K562 (cell line): ENCODE data around the gene TTC39B. TPM values are rescaled to one million over a fixed set of nuclear protein-coding genes. Genes with fewer than 3 reads are reported as not detected.
"Not testable (repeated sequence)": the region's sequence is repeated elsewhere in the genome, so short reads cannot be mapped to it uniquely, and the experiment has no call there.

Experiments
- ATAC-seq: fragments of 200-7000 bp; cut with Tn5 transposase; 3 replicates; pipeline ENCODE4 v1.9.1; 2020; ENCODE audit warnings: moderate library complexity
- BruUV-seq: library from RNA; stranded (reverse); fragments of 400-500 nt; replicated peaks from 2 replicates; lab custom pipeline; 2021; lab: Mats Ljungman, UMichigan
- CTCF ChIA-PET: fragments of 300-600 bp; formaldehyde crosslinking; extraction: SDS; loops from one replicate; lab custom pipeline; 2021; ENCODE audit warnings: low intra/inter-chr PET ratio; lab: Yijun Ruan, JAX
- POLR2A ChIA-PET: fragments of 300-600, 350-650 bp; sonication (Branson Sonifier 250); formaldehyde crosslinking; extraction: SDS; loops from one replicate; lab custom pipeline; 2021; ENCODE audit warnings: antibody characterized with exemption, inconsistent platforms; lab: Yijun Ruan, JAX
- DNase-seq, 4 experiments: peaks; one replicate each; pipeline versions ENCODE4 v3.0.0 to v3.0.0-alpha.2; 2011 to 2018; ENCODE audit warnings: low spot score in 3 of 4, mixed read lengths in 3 of 4; ENCODE audit errors: extremely low read depth in 1 of 4
- FAIRE-seq: peaks from 2 replicates; lab custom pipeline; 2011; peaks lifted over from hg19 to GRCh38; lab: Jason Lieb, UNC
- H2AFZ ChIP-seq: 2 replicates; pipeline ENCODE4 v1.6.0; 2011; ENCODE audit warnings: low read depth, low read length, control low read depth, inconsistent platforms
- H3K27ac ChIP-seq: fragments of 200-600 bp; 3 replicates; pipeline ENCODE4 v1.8.0; 2011; ENCODE audit warnings: low read depth, mild to moderate bottlenecking, control low read depth, inconsistent platforms, low read length, moderate library complexity, mixed read lengths; ENCODE audit errors: extremely low read depth
- H3K27me3 ChIP-seq, 2 experiments: fragments of 300-600 bp in 1 of 2; 2 replicates in 1 of 2; 3 replicates in 1 of 2; pipeline versions ENCODE4 v1.6.0 to v1.8.0; 2011; ENCODE audit warnings: inconsistent platforms in 2 of 2, low read length in 2 of 2, mild to moderate bottlenecking in 1 of 2, mixed read lengths in 1 of 2, moderate library complexity in 1 of 2; ENCODE audit not compliant: control insufficient read depth in 2 of 2, insufficient read depth in 2 of 2
- H3K36me3 ChIP-seq: fragments of 300-600 bp; 3 replicates; pipeline ENCODE4 v1.8.0; 2011; ENCODE audit warnings: mild to moderate bottlenecking, low read length, inconsistent platforms; ENCODE audit not compliant: control insufficient read depth, insufficient read depth
- H3K4me1 ChIP-seq, 2 experiments: fragments of 200-600 bp in 1 of 2; replicated peaks in 1 of 2; 2 replicates in 1 of 2; 3 replicates in 1 of 2; pipeline versions ENCODE4 v1.5.1 to v1.8.0; 2011; ENCODE audit warnings: inconsistent platforms in 2 of 2, low read length in 2 of 2, mild to moderate bottlenecking in 1 of 2, mixed read lengths in 1 of 2, moderate library complexity in 1 of 2; ENCODE audit not compliant: control insufficient read depth in 2 of 2, insufficient read depth in 2 of 2
- H3K4me2 ChIP-seq: 2 replicates; pipeline ENCODE4 v1.6.1; 2011; ENCODE audit warnings: low read length, control low read depth, inconsistent platforms, mixed read lengths; ENCODE audit not compliant: insufficient read depth
- H3K4me3 ChIP-seq: fragments of 200-600 bp; sonication (generic), shearing (Covaris generic); 2 replicates; pipeline ENCODE4 v1.5.1; 2016; ENCODE audit warnings: control low read depth, inconsistent platforms
- H3K79me2 ChIP-seq: fragments of 200-600 bp; 3 replicates; pipeline ENCODE4 v1.8.0; 2011; ENCODE audit warnings: low read length, inconsistent platforms; ENCODE audit not compliant: control insufficient read depth, insufficient read depth
- H3K9ac ChIP-seq, 2 experiments: 2 replicates each; pipeline versions ENCODE4 v1.6.0 to v1.6.1; 2011; ENCODE audit warnings: low read depth in 2 of 2, low read length in 2 of 2, control low read depth in 1 of 2, inconsistent platforms in 1 of 2, mild to moderate bottlenecking in 1 of 2, mixed read lengths in 1 of 2; ENCODE audit not compliant: insufficient read depth in 1 of 2
- H3K9me1 ChIP-seq: one replicate; pipeline ENCODE4 v1.6.0; 2011; ENCODE audit warnings: inconsistent platforms, mild to moderate bottlenecking, low read length, moderate library complexity; ENCODE audit not compliant: control insufficient read depth, insufficient read depth
- H3K9me3 ChIP-seq: replicated peaks from 2 replicates; pipeline ENCODE4 v1.5.1; 2011; ENCODE audit warnings: low read depth, low read length, inconsistent platforms; ENCODE audit not compliant: control insufficient read depth, insufficient read depth
- H4K20me1 ChIP-seq: replicated peaks from 2 replicates; pipeline ENCODE4 v1.6.1; 2011; ENCODE audit warnings: low read length, inconsistent platforms, mixed read lengths; ENCODE audit not compliant: control insufficient read depth, insufficient read depth
- CEBPB ChIP-seq: fragments of 450-650 bp; IDR thresholded peaks from 2 replicates; pipeline ENCODE4 v1.6.1; 2016; ENCODE audit warnings: missing genetic modification characterization, missing compliant biosample characterization
- CEBPG ChIP-seq, 3 experiments: fragments of 200-800 bp in 1 of 3; sonication (Bioruptor generic) in 1 of 3; sonication (generic) in 1 of 3; formaldehyde crosslinking in 1 of 3; IDR thresholded peaks in 2 of 3; conservative IDR thresholded peaks in 1 of 3; 2 replicates each; pipeline versions ENCODE4 v1.6.1 to v1.8.0; 2016 to 2022; ENCODE audit warnings: missing compliant biosample characterization in 2 of 3, missing genetic modification characterization in 2 of 3, mild to moderate bottlenecking in 1 of 3, missing genetic modification reagents in 1 of 3
- DPF2 ChIP-seq: fragments of 450-650 bp; IDR thresholded peaks from 2 replicates; pipeline ENCODE4 v1.6.1; 2016
- KAT8 ChIP-seq: fragments of 450-650 bp; IDR thresholded peaks from 2 replicates; pipeline ENCODE4 v1.6.1; 2016; ENCODE audit warnings: low read depth, mild to moderate bottlenecking
- ZFX ChIP-seq: sonication (generic); formaldehyde crosslinking; IDR thresholded peaks from 2 replicates; pipeline ENCODE4 v1.8.0; 2022; ENCODE audit warnings: mild to moderate bottlenecking, missing genetic modification reagents, moderate library complexity
- WGBS: fragments of 100-300 bp; shearing (Covaris generic); methylation state at CpG from one replicate; pipeline ENCODE4 v1.1.6; 2016; ENCODE audit warnings: low coverage, mixed read lengths; ENCODE audit not compliant: insufficient coverage; ENCODE audit errors: missing lambda C conversion rate; 5-methylcytosine and 5-hydroxymethylcytosine counted together
- in situ Hi-C: fragments of 300-500 bp; cut with MboI; formaldehyde crosslinking; loops from 4 replicates; pipeline ENCODE4 v1.15.0; 2018; ENCODE audit warnings: inconsistent platforms, mixed read lengths
- intact Hi-C: fragments of 100-400 bp; cut with micrococcal nuclease; formaldehyde crosslinking; loops from 2 replicates; pipeline ENCODE4 v1.14.2; 2022
- polyA plus RNA-seq, 8 experiments: library from polyadenylated mRNA; depleted of rRNA in 4 of 8; stranded (reverse) in 5 of 8; unstranded in 3 of 8; fragments of >200 nt; fragmentation: Nextera tagmentation in 2 of 8; fragmentation: Illumina TruSeq in 1 of 8; extraction: Ambion mirVana in 2 of 8; extraction: Trizol in 1 of 8; gene quantifications; 2 replicates each; pipeline versions ENCODE4 v1.2.1 to v1.2.3, GENCODE V29; 2011 to 2014; ENCODE audit warnings: inconsistent platforms in 1 of 8, missing spikeins in 1 of 8
- total RNA-seq, 7 experiments: library from RNA; depleted of rRNA in 6 of 7; stranded (reverse); fragments of >200 nt in 6 of 7; fragmentation: Illumina TruSeq in 2 of 7; extraction: Trizol in 2 of 7; gene quantifications; 2 replicates each; pipeline versions ENCODE4 v1.2.1 to v1.2.3, GENCODE V29; 2011 to 2021; ENCODE audit warnings: low replicate concordance in 1 of 7
- TF ChIP-seq, protein P1 (sequence below), 2 experiments: fragments of 250-450 bp in 1 of 2; fragments of 450-650 bp in 1 of 2; sonication (Bioruptor Pico) in 1 of 2; IDR thresholded peaks; 2 replicates each; pipeline versions ENCODE4 v1.6.1 to v1.8.0; 2016 to 2021; ENCODE audit warnings: mild to moderate bottlenecking in 2 of 2, moderate library complexity in 2 of 2, missing compliant biosample characterization in 1 of 2, missing genetic modification characterization in 1 of 2

The TTC39B gene
- total and polyA plus RNA-seq, 9 of the 15 experiments (the other 6 are each of a cell fraction or from before 2014, with no cell fraction given), result 0.32 to 1.2 (median 0.95) TPM

GRCh38 chr9:15329539-15330109 lies 22.6 kb upstream of the TTC39B start (continued):
- TF ChIP-seq, protein P1, sequence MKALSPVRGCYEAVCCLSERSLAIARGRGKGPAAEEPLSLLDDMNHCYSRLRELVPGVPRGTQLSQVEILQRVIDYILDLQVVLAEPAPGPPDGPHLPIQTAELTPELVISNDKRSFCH (CRISPR knock-in tag; IDR thresholded peaks at IDR 0.05), result no peak
- TF ChIP-seq, protein P1 (tag; IDR thresholded peaks at IDR 0.05), result no peak
- TF ChIP-seq ZFX (CRISPR knock-in tag) (no peak), DPF2 (0 out of 2 replicates have a peak, but pooled peaks have one; percentile 9)

GRCh38 chr9:15328946-15329345 lies 21.9 kb upstream of the TTC39B start:
- WGBS, result 67% methylated on average over 1 of the region's 1 CpG
- H2AFZ ChIP-seq, result no peak overlapping the region
- BruUV-seq, result no TSS peak

DNA sequence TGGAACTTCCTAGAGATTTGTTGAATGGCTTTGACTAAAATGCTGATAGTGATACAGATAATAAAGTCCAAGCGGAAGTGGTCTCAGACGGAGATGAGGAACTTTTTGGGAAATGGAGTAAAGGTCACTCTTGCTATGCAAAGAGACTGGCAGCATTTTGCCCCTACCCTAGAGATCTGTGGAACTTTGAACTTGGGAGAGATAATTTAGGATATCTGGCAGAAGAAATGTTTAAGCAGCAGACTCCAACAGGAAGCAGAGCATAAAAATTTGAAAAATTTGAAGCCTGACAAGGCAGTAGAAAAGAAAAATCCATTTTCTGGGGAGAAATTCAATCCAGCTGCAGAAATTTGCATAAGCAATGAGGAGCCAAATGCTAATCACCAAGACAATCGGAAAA lies 15.7 kb upstream of the TTC39B start:
- intact Hi-C loops, H3K27ac ChIP-seq, H3K36me3 ChIP-seq, in situ Hi-C loops, H3K27me3 ChIP-seq, H3K9me3 ChIP-seq, BruUV-seq, H3K4me2 ChIP-seq, H4K20me1 ChIP-seq, H2AFZ ChIP-seq, H3K9ac ChIP-seq, H3K9me1 ChIP-seq, CTCF ChIA-PET, ATAC-seq, H3K79me2 ChIP-seq, DNase-seq, H3K4me1 ChIP-seq, FAIRE-seq, H3K4me3 ChIP-seq, POLR2A ChIA-PET: not testable (repeated sequence)
- WGBS, result 20% methylated on average over 3 of the region's 3 CpGs

More at GRCh38 chr9:15328946-15329345, 21.9 kb upstream of the TTC39B start:
- Histone ChIP-seq H3K27me3 (no peaks in the 10 kb centered on the region), H3K9ac (no peak overlapping the region), H3K79me2 (no peaks in the 10 kb centered on the region), H4K20me1 (no peaks in the 10 kb centered on the region), H3K4me1 (no peaks in the 10 kb centered on the region), H3K4me3 (no peak overlapping the region), H3K9me1 (no peaks in the 10 kb centered on the region), H3K27ac (no peak overlapping the region), H3K4me2 (no peak overlapping the region), H3K36me3 (no peaks in the 10 kb centered on the region), H3K9me3 (no peaks in the 10 kb centered on the region)
- in situ Hi-C loops, result no loop called here
- DNase-seq (no peak), FAIRE-seq (no peak), ATAC-seq (no peak)
- CTCF ChIA-PET, result no interaction called here
- TF ChIP-seq CEBPB (tag) (peak; percentile 57), KAT8 (no peak), CEBPG (CRISPR knock-in tag; IDR thresholded peaks at IDR 0.05) (no peak), CEBPG (tag; conservative IDR thresholded peaks at IDR 0.05 in 1 of 2, IDR thresholded peaks at IDR 0.05 in 1 of 2) (peak; percentile 37 to 70; a peak in 3 of 4 replicates)
- POLR2A ChIA-PET, result no interaction called here
- intact Hi-C loops, result no loop called here

GRCh38 chr9:15319661-15320060 lies 12.6 kb upstream of the TTC39B start:
- H4K20me1 ChIP-seq, H3K27me3 ChIP-seq, BruUV-seq, ATAC-seq, H3K27ac ChIP-seq, H3K9ac ChIP-seq, in situ Hi-C loops, H3K36me3 ChIP-seq, CTCF ChIA-PET, intact Hi-C loops, DNase-seq, H3K9me1 ChIP-seq, H3K4me1 ChIP-seq, H3K9me3 ChIP-seq, H2AFZ ChIP-seq, H3K4me3 ChIP-seq, POLR2A ChIA-PET, H3K4me2 ChIP-seq, FAIRE-seq, H3K79me2 ChIP-seq: not testable (repeated sequence)
- 0% methylated on average over 1 of the region's 9 CpGs for WGBS
